Activated naive CD4-positive, alpha-beta T cell treated with anti-CD3 and anti-CD28 coated beads, Interleukin-2, amount 10 ng/mL, durations not matched to agents 7 days and 5 days (primary cell): Measurements from ENCODE around the gene USP24.
"Not testable (repeated sequence)": the region's sequence is repeated elsewhere in the genome, so short reads cannot be mapped to it uniquely, and the experiment has no call there.

Experiments used
- CTCF ChIA-PET: fragments of 350-600 bp; sonication (Branson Sonifier 250); formaldehyde crosslinking; loops from one replicate; lab custom pipeline; 2021; ENCODE audit warnings: antibody characterized with exemption; lab: Charles Lee
- DNase-seq: peaks from one replicate; pipeline ENCODE4 v3.0.0-alpha.2; 2020
- H3K27ac Mint-ChIP-seq: one replicate; pipeline ENCODE4 v1.8.0; 2021; ENCODE audit warnings: mild to moderate bottlenecking, moderate library complexity, mixed read lengths
- H3K27me3 Mint-ChIP-seq: one replicate; pipeline ENCODE4 v1.8.0; 2021; ENCODE audit warnings: mild to moderate bottlenecking, mixed read lengths
- H3K36me3 Mint-ChIP-seq: one replicate; pipeline ENCODE4 v1.8.0; 2021; ENCODE audit warnings: mixed read lengths
- H3K4me1 Mint-ChIP-seq: one replicate; pipeline ENCODE4 v1.8.0; 2021; ENCODE audit warnings: mixed read lengths
- H3K4me3 Mint-ChIP-seq: one replicate; pipeline ENCODE4 v1.8.0; 2021; ENCODE audit warnings: mild to moderate bottlenecking, moderate library complexity, mixed read lengths
- H3K9me3 Mint-ChIP-seq: one replicate; pipeline ENCODE4 v1.8.0; 2021; ENCODE audit warnings: mixed read lengths

USP24 gene

DNA sequence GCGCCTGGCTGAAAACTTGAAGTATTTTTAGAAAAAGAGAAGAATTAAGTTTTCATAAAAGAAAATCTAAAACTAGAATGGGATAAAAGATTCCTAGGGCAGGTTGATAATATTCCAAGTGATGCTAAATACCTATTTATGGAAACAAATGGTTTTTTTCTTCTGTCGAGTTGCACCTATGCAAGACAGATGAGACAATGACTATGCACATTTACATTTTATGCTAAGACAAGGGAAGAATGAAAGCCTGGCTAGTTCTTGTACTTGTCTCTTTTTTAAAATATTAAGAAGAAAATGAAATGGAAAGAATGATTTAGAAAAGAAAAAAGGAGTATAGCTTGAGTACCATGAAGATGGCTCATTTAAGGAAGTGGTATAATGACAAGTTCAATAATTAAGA lies 24.4 kb upstream of the USP24 start:
- CTCF ChIA-PET, result no interaction called here
- Mint-ChIP-seq H3K4me1 (no peaks in the 10 kb centered on the region), H3K27me3 (peaks cover 16% of the 10 kb centered on the region), H3K4me3 (no peak overlapping the region), H3K36me3 (no peaks in the 10 kb centered on the region), H3K9me3 (no peaks in the 10 kb centered on the region), H3K27ac (no peak overlapping the region)
- no peak for DNase-seq

DNA sequence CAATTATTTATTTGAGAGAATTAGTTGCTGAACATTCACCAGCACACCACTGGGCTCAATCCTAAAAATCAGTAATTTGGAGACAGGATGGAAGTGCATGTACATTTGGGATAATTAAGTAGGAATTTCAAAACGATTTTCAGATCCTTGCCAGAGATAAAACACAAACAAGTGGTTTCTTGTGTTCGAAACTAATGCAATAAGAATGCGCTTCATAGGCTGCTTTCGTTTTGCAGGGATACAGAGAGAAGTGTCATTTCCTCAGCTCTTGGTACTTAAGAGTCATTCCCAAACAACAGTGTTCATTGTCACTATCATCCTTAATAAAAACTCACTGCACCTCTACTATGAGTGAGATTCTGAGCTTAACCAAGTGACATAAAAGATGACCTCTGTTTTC lies 20.6 kb upstream of the USP24 start:
- Mint-ChIP-seq H3K4me1 (no peaks in the 10 kb centered on the region), H3K27ac (no peak overlapping the region), H3K27me3 (peaks cover 29% of the 10 kb centered on the region), H3K36me3 (no peaks in the 10 kb centered on the region), H3K4me3 (no peak overlapping the region), H3K9me3 (no peaks in the 10 kb centered on the region)
- CTCF ChIA-PET, result no interaction called here
- no peak for DNase-seq

DNA sequence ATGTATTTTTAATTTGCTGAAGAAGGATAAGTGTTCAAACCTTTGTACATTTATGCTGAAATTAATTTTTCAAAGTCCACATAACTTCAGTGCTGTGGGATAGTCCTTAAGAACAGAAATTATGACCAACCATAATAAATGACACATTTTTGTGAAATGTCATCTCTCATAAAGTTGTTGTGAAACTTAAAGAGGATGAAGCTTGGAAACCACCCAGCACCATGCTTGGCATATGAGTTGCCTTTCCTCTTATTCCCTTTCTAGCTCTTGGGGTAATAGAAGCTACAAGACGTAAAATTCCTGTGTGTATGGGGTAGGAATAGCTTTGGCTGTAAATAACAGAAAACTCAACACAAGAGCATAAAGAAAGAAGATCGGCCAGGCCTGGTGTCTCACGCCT lies 18.9 kb upstream of the USP24 start:
- Mint-ChIP-seq H3K36me3 (no peaks in the 10 kb centered on the region), H3K27me3 (peaks cover 30% of the 10 kb centered on the region), H3K4me1 (no peaks in the 10 kb centered on the region), H3K9me3 (no peaks in the 10 kb centered on the region), H3K27ac (no peak overlapping the region), H3K4me3 (no peak overlapping the region)
- DNase-seq, result no peak
- CTCF ChIA-PET, result no interaction called here

DNA sequence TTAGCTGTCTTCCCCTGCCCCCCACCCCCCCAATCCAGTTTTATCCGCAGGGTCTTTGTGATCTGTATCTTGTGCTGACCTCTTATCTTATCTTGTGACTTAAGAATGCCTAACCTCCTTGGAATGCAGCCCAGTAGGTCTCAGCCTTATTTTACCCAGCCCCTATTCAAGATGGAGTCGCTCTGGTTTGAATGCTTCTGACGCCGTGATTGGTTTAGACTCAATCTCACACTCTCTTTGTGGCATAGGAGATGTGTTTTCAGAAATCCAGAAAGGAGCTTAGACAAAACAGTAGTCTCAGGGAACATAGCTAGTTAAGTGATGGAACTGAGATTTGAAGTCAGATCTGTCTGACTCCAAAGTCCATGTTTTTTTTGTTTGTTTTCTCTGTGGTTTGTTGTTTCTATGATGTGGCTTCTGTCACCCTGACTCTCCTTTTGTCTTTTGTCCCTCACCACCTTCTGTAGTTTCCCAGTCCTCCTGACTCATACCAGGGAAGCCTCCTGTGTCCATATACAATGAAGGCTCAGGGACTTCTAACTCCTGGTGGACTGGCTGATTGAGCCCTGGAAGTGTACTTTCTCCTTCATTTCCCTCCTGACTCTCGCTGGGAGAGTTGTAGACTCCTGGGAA lies 18.1 kb upstream of the USP24 start:
- Mint-ChIP-seq H3K4me3 (no peak overlapping the region), H3K9me3 (peaks cover 2% of the 10 kb centered on the region), H3K4me1 (no peaks in the 10 kb centered on the region), H3K36me3 (peaks cover 2% of the 10 kb centered on the region), H3K27me3 (peaks cover 30% of the 10 kb centered on the region), H3K27ac (no peak overlapping the region)
- CTCF ChIA-PET, result interaction anchor here (0.7 kb wide), 1 partner anchor 1505 kb away, joined by 3 read pairs; no protein-coding TSS in a partner anchor
- no peak for DNase-seq

DNA sequence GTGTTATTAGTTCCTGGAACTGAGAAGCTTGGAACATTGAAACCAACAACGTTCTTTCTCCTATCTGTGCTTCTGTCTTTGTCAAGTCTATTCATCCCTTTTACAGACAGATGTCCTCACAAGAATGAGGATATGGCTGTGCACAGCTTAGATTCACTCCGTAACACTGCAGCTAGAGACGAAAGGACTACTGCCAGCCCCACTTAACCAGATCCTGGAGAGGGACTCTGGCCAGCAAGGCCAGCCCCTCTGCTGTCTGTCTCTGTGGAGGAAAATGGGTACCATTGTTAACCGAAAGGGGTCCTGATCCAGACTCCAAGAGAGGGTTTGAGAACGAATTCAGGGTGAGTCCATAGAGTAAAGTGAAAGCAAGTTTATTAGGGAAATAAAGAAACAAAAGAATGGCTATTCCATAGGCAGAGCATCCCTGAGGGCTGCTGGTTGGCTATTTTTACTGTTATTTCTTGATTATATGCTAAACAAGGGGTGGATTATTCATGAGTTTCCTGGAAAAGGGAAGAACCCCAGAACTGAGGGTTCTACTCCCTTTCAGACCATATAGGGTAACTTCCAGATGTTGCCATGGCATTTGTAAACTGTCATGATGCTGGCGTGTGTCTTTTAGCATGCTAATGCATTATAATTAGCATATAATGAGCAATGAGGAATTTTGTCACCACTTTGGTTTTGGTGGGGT lies 17.4 kb upstream of the USP24 start:
- no peak overlapping the region for H3K27ac Mint-ChIP-seq
- no peaks in the 10 kb centered on the region for H3K4me1 Mint-ChIP-seq
- no peak for DNase-seq
- peaks cover 3% of the 10 kb centered on the region for H3K9me3 Mint-ChIP-seq
- peaks cover 30% of the 10 kb centered on the region for H3K27me3 Mint-ChIP-seq
- no peak overlapping the region for H3K4me3 Mint-ChIP-seq
- peaks cover 2% of the 10 kb centered on the region for H3K36me3 Mint-ChIP-seq
- CTCF ChIA-PET, result interaction anchor here (0.7 kb wide), 1 partner anchor 1506 kb away, joined by 3 read pairs; no protein-coding TSS in a partner anchor

DNA sequence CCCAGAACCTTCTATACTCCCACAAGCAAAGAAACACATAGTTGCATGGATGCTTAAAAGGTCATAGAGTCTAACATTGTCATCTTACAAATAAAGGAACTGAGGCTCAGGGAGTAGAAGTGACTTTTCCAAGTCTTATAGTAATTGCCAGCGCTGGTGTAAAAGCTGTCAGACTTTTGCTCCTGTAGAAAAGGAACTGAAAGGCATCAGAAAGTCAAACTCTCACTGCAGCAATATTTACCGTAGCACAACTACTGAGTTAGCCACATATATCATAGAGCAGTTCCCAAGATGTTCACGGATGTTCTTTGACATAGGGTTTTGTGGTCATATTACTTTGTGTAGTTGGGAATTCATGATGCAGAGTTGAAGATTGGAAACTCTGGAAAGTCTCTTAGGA lies 16.6 kb upstream of the USP24 start:
- Mint-ChIP-seq H3K36me3 (peaks cover 3% of the 10 kb centered on the region), H3K27ac (no peak overlapping the region), H3K4me1 (no peaks in the 10 kb centered on the region), H3K9me3 (peaks cover 7% of the 10 kb centered on the region), H3K4me3 (no peak overlapping the region), H3K27me3 (peaks cover 30% of the 10 kb centered on the region)
- CTCF ChIA-PET, result no interaction called here
- no peak for DNase-seq

DNA sequence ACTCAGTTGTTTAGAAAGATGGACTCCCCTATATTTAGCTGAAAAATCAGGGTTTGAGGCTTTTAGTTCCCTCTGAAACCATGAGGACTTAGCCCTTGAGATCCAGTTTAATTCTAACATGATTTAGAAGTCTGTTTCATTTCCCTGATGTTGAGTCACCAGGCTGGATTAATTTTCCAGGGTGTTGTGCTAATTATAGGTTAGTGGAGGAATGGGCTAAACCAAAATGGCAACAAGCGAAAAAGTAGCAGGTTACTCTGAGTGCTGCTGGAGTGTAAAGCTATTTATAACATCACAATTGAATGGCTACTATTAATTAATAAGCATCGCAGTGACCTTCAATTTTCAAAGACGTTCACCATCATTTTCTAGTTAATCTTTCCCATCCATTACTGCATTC lies 15.5 kb upstream of the USP24 start:
- Mint-ChIP-seq H3K36me3 (peaks cover 3% of the 10 kb centered on the region), H3K27me3 (peaks cover 25% of the 10 kb centered on the region), H3K4me3 (no peak overlapping the region), H3K27ac (no peak overlapping the region), H3K9me3 (peaks cover 7% of the 10 kb centered on the region), H3K4me1 (no peaks in the 10 kb centered on the region)
- no peak for DNase-seq
- CTCF ChIA-PET, result interaction anchor here (1.3 kb wide), 1 partner anchor 17 kb away, joined by 4 read pairs; no protein-coding TSS in a partner anchor

DNA sequence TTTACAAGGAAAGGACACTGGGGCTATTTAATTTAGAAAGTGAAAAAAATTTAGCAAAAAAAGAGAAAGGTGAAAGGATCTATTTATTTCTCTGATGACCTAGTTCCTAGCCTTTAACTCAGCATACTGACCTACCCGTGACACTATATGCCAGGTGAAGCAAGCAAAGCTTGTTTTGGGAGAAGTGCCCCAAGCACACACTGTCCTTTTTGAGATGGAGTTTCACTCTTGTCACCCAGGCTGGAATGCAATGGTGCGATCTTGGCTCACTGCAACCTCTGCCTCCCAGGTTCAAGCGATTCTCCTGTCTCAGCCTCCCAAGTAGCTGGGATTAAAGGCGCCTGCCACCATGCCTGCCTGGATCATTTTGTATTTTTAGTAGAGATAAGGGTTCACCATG lies 14.6 kb upstream of the USP24 start:
- not testable (repeated sequence) for DNase-seq, H3K4me3 Mint-ChIP-seq, H3K36me3 Mint-ChIP-seq, H3K4me1 Mint-ChIP-seq, H3K9me3 Mint-ChIP-seq, H3K27ac Mint-ChIP-seq
- CTCF ChIA-PET, result interaction anchor here (1.3 kb wide), 1 partner anchor 16 kb away, joined by 4 read pairs; no protein-coding TSS in a partner anchor
- peaks cover 25% of the 10 kb centered on the region for H3K27me3 Mint-ChIP-seq

DNA sequence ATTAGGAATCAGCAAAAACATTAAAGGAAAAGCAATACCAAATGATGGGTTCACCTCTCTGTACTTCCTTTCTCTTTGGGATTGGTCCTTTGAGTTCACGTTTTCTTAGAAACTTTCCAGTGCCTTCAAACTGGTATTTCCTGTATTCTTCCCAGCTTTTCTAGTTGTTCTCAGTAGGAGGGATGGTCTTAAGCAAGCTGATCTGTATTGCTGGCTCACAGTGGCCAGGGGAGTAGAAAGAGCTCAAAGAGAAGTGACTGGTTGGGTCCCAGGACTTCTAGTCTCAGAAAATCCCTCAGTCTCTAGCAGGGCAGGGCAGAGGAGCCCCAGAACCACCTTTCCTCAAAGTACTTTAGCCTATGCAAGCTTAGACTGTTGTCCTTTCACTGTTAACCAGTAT lies 10.1 kb upstream of the USP24 start:
- Mint-ChIP-seq H3K9me3 (peaks cover 7% of the 10 kb centered on the region), H3K27me3 (peaks cover 4% of the 10 kb centered on the region), H3K4me1 (no peaks in the 10 kb centered on the region), H3K4me3 (no peak overlapping the region), H3K36me3 (peaks cover 3% of the 10 kb centered on the region), H3K27ac (no peak overlapping the region)
- CTCF ChIA-PET, result interaction anchor here (0.9 kb wide), 1 partner anchor 58 kb away, joined by 3 read pairs; no protein-coding TSS in a partner anchor
- no peak for DNase-seq

DNA sequence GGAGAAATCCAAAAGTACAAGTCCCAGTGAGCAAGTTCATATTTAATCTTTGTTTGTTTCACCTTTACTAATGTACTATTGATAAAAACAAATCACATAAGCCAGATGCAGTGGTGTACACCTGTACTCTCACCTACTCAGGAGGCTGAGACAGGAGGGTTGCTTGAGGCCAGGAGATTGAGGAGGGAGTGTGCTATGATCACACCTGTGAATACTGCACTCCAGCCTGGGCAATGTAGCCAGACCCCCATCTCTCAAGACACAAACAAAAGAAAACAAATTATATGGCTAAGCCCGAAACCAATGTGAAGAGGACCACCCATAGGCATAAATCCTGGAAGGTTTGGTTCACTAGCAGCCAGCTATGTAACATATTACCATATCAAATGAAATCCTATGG lies 9.6 kb upstream of the USP24 start:
- CTCF ChIA-PET, result interaction anchor here (0.9 kb wide), 1 partner anchor 59 kb away, joined by 3 read pairs; no protein-coding TSS in a partner anchor
- H3K36me3 Mint-ChIP-seq, result peaks cover 3% of the 10 kb centered on the region
- no peaks in the 10 kb centered on the region for H3K27me3 Mint-ChIP-seq
- H3K27ac Mint-ChIP-seq, result no peak overlapping the region
- no peaks in the 10 kb centered on the region for H3K4me1 Mint-ChIP-seq
- no peak for DNase-seq
- H3K9me3 Mint-ChIP-seq, result peaks cover 7% of the 10 kb centered on the region
- no peak overlapping the region for H3K4me3 Mint-ChIP-seq

DNA sequence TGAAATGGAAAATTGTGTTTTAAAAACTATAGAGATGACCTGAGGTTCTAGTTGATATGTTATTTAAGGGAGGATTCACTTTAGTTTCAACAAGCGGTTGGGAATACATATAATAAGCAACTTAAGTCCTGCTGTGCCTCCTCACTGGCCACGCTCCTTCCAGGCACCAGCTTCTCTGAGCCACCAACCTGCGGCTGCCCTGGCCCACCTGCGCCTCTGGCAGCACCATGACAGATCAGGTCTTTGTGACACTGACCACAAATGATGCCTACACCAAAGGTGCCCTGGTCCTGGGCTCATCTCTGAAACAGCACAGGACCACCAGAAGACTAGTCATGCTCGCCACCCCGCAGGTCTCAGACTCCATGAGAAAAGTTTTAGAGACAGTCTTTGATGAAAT lies 7.0 kb upstream of the USP24 start:
- DNase-seq, result no peak
- Mint-ChIP-seq H3K27me3 (no peaks in the 10 kb centered on the region), H3K4me3 (no peak overlapping the region), H3K27ac (no peak overlapping the region), H3K36me3 (no peaks in the 10 kb centered on the region), H3K9me3 (no peaks in the 10 kb centered on the region), H3K4me1 (peaks cover 12% of the 10 kb centered on the region)
- CTCF ChIA-PET, result no interaction called here

DNA sequence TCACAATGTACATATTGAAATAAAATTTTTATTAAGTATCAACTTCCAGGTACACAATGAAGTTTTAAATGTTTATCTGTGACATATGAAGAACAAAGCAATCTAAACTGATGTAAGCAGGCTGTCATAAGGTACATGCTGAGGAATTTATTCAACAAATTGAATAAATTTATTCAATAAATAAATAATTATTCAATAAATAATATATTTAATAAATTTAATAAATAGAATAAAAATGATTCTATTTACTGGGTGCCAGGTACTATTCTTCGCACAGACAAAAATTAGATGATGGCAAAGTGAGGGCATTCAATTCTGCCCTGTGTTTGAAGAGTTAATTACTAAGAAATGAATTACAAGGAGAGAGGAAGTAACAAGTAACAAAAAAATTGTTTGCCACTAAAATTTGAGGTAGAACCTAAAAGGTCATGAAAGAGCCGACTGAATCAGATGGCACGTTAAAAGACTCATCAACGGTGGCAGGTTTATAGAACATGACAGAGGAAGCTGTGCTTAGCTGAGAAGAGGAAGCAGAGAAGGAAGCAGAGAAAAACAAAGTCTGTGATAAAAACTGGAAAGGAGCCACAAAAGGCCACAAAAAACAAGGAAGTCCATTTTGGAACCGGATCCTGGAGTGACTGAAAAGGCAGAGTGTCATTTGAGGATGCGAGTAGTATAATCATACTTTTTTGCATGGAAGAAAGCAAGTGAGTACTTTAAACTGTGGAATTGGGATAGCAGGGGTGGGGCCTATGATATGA lies 2.2 kb upstream of the USP24 start:
- peaks cover 45% of the 10 kb centered on the region for H3K4me1 Mint-ChIP-seq
- DNase-seq, result no peak
- H3K36me3 Mint-ChIP-seq, result peaks cover 2% of the 10 kb centered on the region

DNA sequence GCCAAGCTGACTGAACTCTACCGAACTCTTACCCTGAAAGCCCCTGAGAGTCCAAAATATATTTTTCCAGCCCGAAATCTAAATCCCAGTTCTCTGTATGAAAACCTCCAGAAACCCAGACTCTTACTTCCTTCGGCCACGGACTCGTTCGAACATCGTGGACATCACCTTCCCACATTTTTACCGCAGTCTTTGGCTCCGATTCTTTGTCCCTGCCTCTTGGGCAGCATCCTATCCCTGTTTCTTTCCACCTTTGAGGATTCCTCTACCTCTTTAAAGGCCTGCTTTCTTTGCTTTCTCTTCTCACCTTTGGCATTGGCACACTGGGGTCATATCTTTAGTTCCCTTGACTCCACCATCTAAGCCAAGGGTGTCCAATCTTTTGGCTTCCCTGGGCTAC lies 932 bp upstream of the USP24 start:
- no peak for DNase-seq
- Mint-ChIP-seq H3K27ac (peak overlapping the region; percentile 94), H3K4me3 (peak overlapping the region; percentile 89), H3K27me3 (no peaks in the 10 kb centered on the region), H3K36me3 (peaks cover 7% of the 10 kb centered on the region), H3K4me1 (peaks cover 58% of the 10 kb centered on the region), H3K9me3 (no peaks in the 10 kb centered on the region)
- CTCF ChIA-PET, result no interaction called here

More for the DNA sequence above, 2.2 kb upstream of the USP24 start:
- Mint-ChIP-seq H3K4me3 (peak overlapping the region; percentile 3), H3K27me3 (no peaks in the 10 kb centered on the region), H3K9me3 (no peaks in the 10 kb centered on the region), H3K27ac (peak overlapping the region; percentile 46)
- CTCF ChIA-PET, result no interaction called here

DNA sequence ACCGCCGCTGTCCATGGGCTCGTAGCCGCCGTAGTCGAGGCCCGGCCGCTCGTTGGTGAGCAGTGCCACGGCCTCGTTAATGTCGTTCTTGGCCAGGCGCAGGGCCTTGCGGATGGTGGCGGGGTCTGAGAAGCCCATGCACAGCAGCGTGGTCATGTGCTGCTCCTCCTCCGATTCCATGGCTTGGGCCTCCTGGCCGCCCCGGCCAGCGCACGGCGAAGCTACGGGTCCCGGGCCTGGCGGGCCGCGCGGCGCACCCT lies 300 bp downstream of the USP24 start:
- CTCF ChIA-PET, result interaction anchor here (1.0 kb wide), 1 partner anchor 71 kb away, joined by 4 read pairs; no protein-coding TSS in a partner anchor
- H3K36me3 Mint-ChIP-seq, result peaks cover 7% of the 10 kb centered on the region
- peaks cover 71% of the 10 kb centered on the region for H3K4me1 Mint-ChIP-seq
- H3K9me3 Mint-ChIP-seq, result no peaks in the 10 kb centered on the region
- DNase-seq, result no peak
- H3K27me3 Mint-ChIP-seq, result no peaks in the 10 kb centered on the region
- H3K27ac Mint-ChIP-seq, result peak overlapping the region; percentile 62
- peak overlapping the region; percentile 89 for H3K4me3 Mint-ChIP-seq
